H9 (cell line): Measurements from ENCODE around the gene CCDC7. TPM values are rescaled to one million over a fixed set of nuclear protein-coding genes. Genes with fewer than 3 reads are reported as not detected.

ENCODE experiments used
- DNase-seq: peaks from one replicate; pipeline ENCODE4 v3.0.0-alpha.2; 2017
- H2AFZ ChIP-seq: one replicate; pipeline ENCODE4 v1.6.1; 2013; ENCODE audit warnings: mild to moderate bottlenecking, low read length, control low read depth, moderate library complexity
- H2AK5ac ChIP-seq: 2 replicates; pipeline ENCODE4 v1.6.1; 2013; ENCODE audit warnings: low read length, control low read depth, mixed read lengths; ENCODE audit not compliant: insufficient read length
- H2BK120ac ChIP-seq: one replicate; pipeline ENCODE4 v1.6.1; 2013; ENCODE audit warnings: low read depth, mild to moderate bottlenecking, low read length, control low read depth, inconsistent platforms; ENCODE audit not compliant: poor library complexity, severe bottlenecking
- H2BK12ac ChIP-seq: 2 replicates; pipeline ENCODE4 v1.6.1; 2013; ENCODE audit warnings: low read length, control low read depth, mixed read lengths, low read depth; ENCODE audit not compliant: insufficient read length
- H2BK15ac ChIP-seq: 2 replicates; pipeline ENCODE4 v1.6.1; 2013; ENCODE audit warnings: low read depth, low read length, control low read depth
- H2BK20ac ChIP-seq: one replicate; pipeline ENCODE4 v1.6.1; 2013; ENCODE audit warnings: low read depth, mild to moderate bottlenecking, low read length, control low read depth, inconsistent platforms; ENCODE audit not compliant: poor library complexity, severe bottlenecking
- H2BK5ac ChIP-seq: 2 replicates; pipeline ENCODE4 v1.6.1; 2013; ENCODE audit warnings: low read length, control low read depth, mixed read lengths; ENCODE audit not compliant: insufficient read length
- H3K14ac ChIP-seq: 2 replicates; pipeline ENCODE4 v1.6.1; 2013; ENCODE audit warnings: low read length, control low read depth; ENCODE audit not compliant: insufficient read depth
- H3K18ac ChIP-seq: 2 replicates; pipeline ENCODE4 v1.6.1; 2013; ENCODE audit warnings: low read depth, mild to moderate bottlenecking, mixed read lengths, low read length, control low read depth; ENCODE audit not compliant: insufficient read length
- H3K23ac ChIP-seq: 2 replicates; pipeline ENCODE4 v1.6.1; 2013; ENCODE audit warnings: low read length, control low read depth, mixed read lengths, low read depth; ENCODE audit not compliant: insufficient read length
- H3K23me2 ChIP-seq: 2 replicates; pipeline ENCODE4 v1.6.1; 2013; ENCODE audit warnings: low read depth, mild to moderate bottlenecking, mixed read lengths, low read length, control low read depth; ENCODE audit not compliant: insufficient read length, poor library complexity, severe bottlenecking
- H3K27ac ChIP-seq: 2 replicates; pipeline ENCODE4 v1.5.1; 2013; ENCODE audit warnings: low read length, control low read depth, mixed read lengths, low read depth; ENCODE audit not compliant: insufficient read length
- H3K27me3 ChIP-seq: 2 replicates; pipeline ENCODE4 v1.6.1; 2013; ENCODE audit warnings: low read length, control low read depth, inconsistent platforms; ENCODE audit not compliant: insufficient read depth
- H3K4ac ChIP-seq: 2 replicates; pipeline ENCODE4 v1.6.1; 2013; ENCODE audit warnings: low read depth, mild to moderate bottlenecking, control low read depth, inconsistent platforms, low read length, moderate library complexity
- H3K4me1 ChIP-seq: 2 replicates; pipeline ENCODE4 v1.6.1; 2013; ENCODE audit warnings: low read length, control low read depth, inconsistent platforms; ENCODE audit not compliant: insufficient read depth
- H3K4me2 ChIP-seq: 2 replicates; pipeline ENCODE4 v1.6.1; 2013; ENCODE audit warnings: low read length, control low read depth, mixed read lengths; ENCODE audit not compliant: insufficient read length, insufficient read depth
- H3K56ac ChIP-seq: 2 replicates; pipeline ENCODE4 v1.6.1; 2013; ENCODE audit warnings: low read depth, mild to moderate bottlenecking, mixed read lengths, low read length, control low read depth; ENCODE audit not compliant: insufficient read length
- H3K79me1 ChIP-seq: 2 replicates; pipeline ENCODE4 v1.6.1; 2013; ENCODE audit warnings: low read depth, mild to moderate bottlenecking, moderate library complexity, low read length, control low read depth, inconsistent platforms; ENCODE audit not compliant: insufficient read depth, poor library complexity, severe bottlenecking
- H3K79me2 ChIP-seq: 2 replicates; pipeline ENCODE4 v1.6.1; 2013; ENCODE audit warnings: low read length, control low read depth, inconsistent platforms; ENCODE audit not compliant: insufficient read depth
- H3K9ac ChIP-seq: 2 replicates; pipeline ENCODE4 v1.6.1; 2013; ENCODE audit warnings: low read length, control low read depth, mixed read lengths; ENCODE audit not compliant: insufficient read length; ENCODE audit errors: extremely low read depth
- H3K9me3 ChIP-seq: one replicate; pipeline ENCODE4 v1.6.1; 2013; ENCODE audit warnings: low read depth, low read length, inconsistent platforms; ENCODE audit not compliant: control insufficient read depth
- H3T11ph ChIP-seq: one replicate; pipeline ENCODE4 v1.6.1; 2013; ENCODE audit warnings: mild to moderate bottlenecking, low read length, control low read depth, inconsistent platforms
- H4K20me1 ChIP-seq: one replicate; pipeline ENCODE4 v1.6.1; 2013; ENCODE audit not compliant: control insufficient read depth, insufficient read length, insufficient read depth
- H4K5ac ChIP-seq: 2 replicates; pipeline ENCODE4 v1.6.1; 2013; ENCODE audit warnings: low read depth, mild to moderate bottlenecking, mixed read lengths, low read length, control low read depth; ENCODE audit not compliant: insufficient read length
- H4K8ac ChIP-seq: replicated peaks from 2 replicates; pipeline ENCODE4 v1.6.1; 2013; ENCODE audit warnings: low read length, control low read depth, mixed read lengths, low read depth; ENCODE audit not compliant: insufficient read length
- H4K91ac ChIP-seq: 2 replicates; pipeline ENCODE4 v1.6.1; 2013; ENCODE audit warnings: low read depth, mild to moderate bottlenecking, moderate library complexity, mixed read lengths, low read length, control low read depth; ENCODE audit not compliant: insufficient read length
- H3K27ac Mint-ChIP-seq, 3 experiments: 2 replicates in 2 of 3; 3 replicates in 1 of 3; pipeline ENCODE4 v1.8.0; 2020 to 2021; ENCODE audit warnings: mixed read lengths in 3 of 3, mild to moderate bottlenecking in 1 of 3, moderate library complexity in 1 of 3
- H3K27me3 Mint-ChIP-seq: 2 replicates; pipeline ENCODE4 v1.8.0; 2021; ENCODE audit warnings: low read depth, mild to moderate bottlenecking, moderate library complexity, mixed read lengths
- H3K36me3 Mint-ChIP-seq, 3 experiments: 2 replicates in 2 of 3; 3 replicates in 1 of 3; pipeline ENCODE4 v1.8.0; 2020 to 2021; ENCODE audit warnings: low read depth in 3 of 3, mixed read lengths in 3 of 3; ENCODE audit not compliant: insufficient read depth in 1 of 3
- H3K4me1 Mint-ChIP-seq, 2 experiments: 2 replicates each; pipeline ENCODE4 v1.8.0; 2020; ENCODE audit warnings: mixed read lengths in 2 of 2
- H3K4me3 Mint-ChIP-seq, 2 experiments: 2 replicates in 1 of 2; 3 replicates in 1 of 2; pipeline ENCODE4 v1.8.0; 2020 to 2021; ENCODE audit warnings: mild to moderate bottlenecking in 2 of 2, mixed read lengths in 2 of 2, moderate library complexity in 1 of 2
- H3K9me3 Mint-ChIP-seq, 2 experiments: 2 replicates in 1 of 2; 3 replicates in 1 of 2; pipeline ENCODE4 v1.8.0; 2020; ENCODE audit warnings: mild to moderate bottlenecking in 2 of 2, mixed read lengths in 2 of 2, moderate library complexity in 1 of 2
- CTCF ChIP-seq: fragments of 200-600 bp; sonication (generic); conservative IDR thresholded peaks from 3 replicates; pipeline ENCODE4 v1.8.0; 2021; ENCODE audit warnings: antibody characterized with exemption, mild to moderate bottlenecking
- WGBS: extraction: QIAGEN DNeasy Blood & Tissue Kit; methylation state at CpG from one replicate; pipeline ENCODE4 v1.1.7; 2013; ENCODE audit warnings: missing lambda C conversion rate, low lambda C conversion rate, mixed read lengths; ENCODE audit not compliant: insufficient read length; ENCODE audit errors: extremely low coverage; 5-methylcytosine and 5-hydroxymethylcytosine counted together
- total RNA-seq: library from RNA; stranded (reverse); gene quantifications from 2 replicates; pipeline ENCODE4 v1.2.1, GENCODE V29; 2021

Gene CCDC7
- total RNA-seq, 1 experiment from 2014 or later = 1.6 TPM

- no peak overlapping the region for H2AFZ ChIP-seq
- H3K14ac ChIP-seq = no peak overlapping the region
- Mint-ChIP-seq H3K4me3 (no peak overlapping the region), H3K36me3 (no peaks in the 10 kb centered on the region), H3K27me3 (peaks cover 33% of the 10 kb centered on the region), H3K27ac (no peak overlapping the region), H3K9me3 (0 out of 5 replicates have a peak, but pooled peaks cover 0 to 2% of the 10 kb centered on the region in 2 experiments), H3K4me1 (no peaks in the 10 kb centered on the region)
- H3K4me2 ChIP-seq = no peak overlapping the region
- no peak overlapping the region for H3K18ac ChIP-seq
- H4K5ac ChIP-seq = no peak overlapping the region
- H2BK20ac ChIP-seq = no peak overlapping the region
- H2BK5ac ChIP-seq = no peak overlapping the region
- DNase-seq = no peak
- H4K91ac ChIP-seq = no peak overlapping the region
- no peaks in the 10 kb centered on the region for H3K79me2 ChIP-seq
- no peaks in the 10 kb centered on the region for H3K23me2 ChIP-seq
- no peak overlapping the region for H3K9ac ChIP-seq
- no peak overlapping the region for H3T11ph ChIP-seq
- no peaks in the 10 kb centered on the region for H4K20me1 ChIP-seq
- no peaks in the 10 kb centered on the region for H3K4me1 ChIP-seq
- H2BK15ac ChIP-seq = no peak overlapping the region
- H2AK5ac ChIP-seq = no peak overlapping the region
- no peak overlapping the region for H2BK120ac ChIP-seq
- H3K4ac ChIP-seq = no peak overlapping the region
- H3K9me3 ChIP-seq = no peaks in the 10 kb centered on the region
- no CpG with 5 or more reads among the region's 1 CpG for WGBS
- H3K23ac ChIP-seq = no peak overlapping the region
- no peak overlapping the region for H3K27ac ChIP-seq
- TF ChIP-seq CTCF = no peak
- no peak overlapping the region for H2BK12ac ChIP-seq
- H3K56ac ChIP-seq = no peak overlapping the region
- no peak overlapping the region for H4K8ac ChIP-seq
- H3K27me3 ChIP-seq = no peaks in the 10 kb centered on the region
- no peaks in the 10 kb centered on the region for H3K79me1 ChIP-seq
Observed at GRCh38 chr10:32865170-32865569, 419.2 kb downstream of the CCDC7 start.
